ENCODE measurements around the gene USP2.

The USP2 gene

GRCh38 chr11:119310682-119311052, 70.8 kb downstream of the USP2 start:
- Histone ChIP-seq H3K27ac (ENCODE audit: low read depth, low read length) (no peak overlapping the region), H3K4me3 (ENCODE audit: insufficient read depth, low read length, poor library complexity, severe bottlenecking) (no peak overlapping the region), H3K79me2 (ENCODE audit: insufficient read depth, low read length) (no peaks in the 10 kb centered on the region), H3K9me2 (replicated peaks; ENCODE audit: insufficient read depth, low read length) (no peaks in the 10 kb centered on the region), H3F3A (ENCODE audit: insufficient read depth) (no peaks in the 10 kb centered on the region), H3K9ac (ENCODE audit: low read length) (no peak overlapping the region), H4K20me1 (ENCODE audit: low read depth, low read length) (no peaks in the 10 kb centered on the region), H3K36me3 (ENCODE audit: low read length) (no peaks in the 10 kb centered on the region; the same call in 1 of the 2 replicates), H3K4me2 (ENCODE audit: low read depth, low read length, poor library complexity, severe bottlenecking) (no peak overlapping the region), H3K27me3 (ENCODE audit: low read length) (no peaks in the 10 kb centered on the region), H3K9me3 (ENCODE audit: insufficient read depth, low read length) (no peaks in the 10 kb centered on the region), H2AFZ (ENCODE audit: low read depth, low read length, severe bottlenecking) (no peak overlapping the region)
- no peak for TF ChIP-seq EZH2phosphoT487 (conservative IDR thresholded peaks at IDR 0.05; ENCODE audit: low read length)
- TF ChIP-seq, protein P1, sequence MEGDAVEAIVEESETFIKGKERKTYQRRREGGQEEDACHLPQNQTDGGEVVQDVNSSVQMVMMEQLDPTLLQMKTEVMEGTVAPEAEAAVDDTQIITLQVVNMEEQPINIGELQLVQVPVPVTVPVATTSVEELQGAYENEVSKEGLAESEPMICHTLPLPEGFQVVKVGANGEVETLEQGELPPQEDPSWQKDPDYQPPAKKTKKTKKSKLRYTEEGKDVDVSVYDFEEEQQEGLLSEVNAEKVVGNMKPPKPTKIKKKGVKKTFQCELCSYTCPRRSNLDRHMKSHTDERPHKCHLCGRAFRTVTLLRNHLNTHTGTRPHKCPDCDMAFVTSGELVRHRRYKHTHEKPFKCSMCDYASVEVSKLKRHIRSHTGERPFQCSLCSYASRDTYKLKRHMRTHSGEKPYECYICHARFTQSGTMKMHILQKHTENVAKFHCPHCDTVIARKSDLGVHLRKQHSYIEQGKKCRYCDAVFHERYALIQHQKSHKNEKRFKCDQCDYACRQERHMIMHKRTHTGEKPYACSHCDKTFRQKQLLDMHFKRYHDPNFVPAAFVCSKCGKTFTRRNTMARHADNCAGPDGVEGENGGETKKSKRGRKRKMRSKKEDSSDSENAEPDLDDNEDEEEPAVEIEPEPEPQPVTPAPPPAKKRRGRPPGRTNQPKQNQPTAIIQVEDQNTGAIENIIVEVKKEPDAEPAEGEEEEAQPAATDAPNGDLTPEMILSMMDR (IDR thresholded peaks at IDR 0.05; ENCODE audit: insufficient read depth, low read length, poor library complexity, severe bottlenecking) = no peak

GRCh38 chr11:119309953-119310681, 71.4 kb downstream of the USP2 start:
- TF ChIP-seq, protein P1 (IDR thresholded peaks at IDR 0.05; ENCODE audit: insufficient read depth, low read length, poor library complexity, severe bottlenecking) = no peak
- no peak for TF ChIP-seq EZH2phosphoT487 (conservative IDR thresholded peaks at IDR 0.05; ENCODE audit: low read length)
- Histone ChIP-seq H3K9me3 (ENCODE audit: insufficient read depth, low read length) (no peaks in the 10 kb centered on the region), H3K27ac (ENCODE audit: low read depth, low read length) (no peak overlapping the region), H3K4me3 (ENCODE audit: insufficient read depth, low read length, poor library complexity, severe bottlenecking) (no peak overlapping the region), H3K27me3 (ENCODE audit: low read length) (no peaks in the 10 kb centered on the region), H3K79me2 (ENCODE audit: insufficient read depth, low read length) (no peaks in the 10 kb centered on the region), H3K4me2 (ENCODE audit: low read depth, low read length, poor library complexity, severe bottlenecking) (no peak overlapping the region), H3F3A (ENCODE audit: insufficient read depth) (no peaks in the 10 kb centered on the region), H3K9me2 (replicated peaks; ENCODE audit: insufficient read depth, low read length) (no peaks in the 10 kb centered on the region), H3K36me3 (ENCODE audit: low read length) (no peaks in the 10 kb centered on the region; the same call in 1 of the 2 replicates), H3K9ac (ENCODE audit: low read length) (no peak overlapping the region), H4K20me1 (ENCODE audit: low read depth, low read length) (no peaks in the 10 kb centered on the region), H2AFZ (ENCODE audit: low read depth, low read length, severe bottlenecking) (no peak overlapping the region)

- H3K9me3 ChIP-seq (ENCODE audit: insufficient read depth, low read length) = no peaks in the 10 kb centered on the region
These were observed 72.1 kb downstream of the USP2 start for GRCh38 chr11:119309411-119309810.

More at GRCh38 chr11:119309411-119309810, 72.1 kb downstream of the USP2 start:
- Histone ChIP-seq H2AFZ (ENCODE audit: low read depth, low read length, severe bottlenecking) (no peak overlapping the region), H3K27ac (ENCODE audit: low read depth, low read length) (no peak overlapping the region), H3K9ac (ENCODE audit: low read length) (no peak overlapping the region), H3K36me3 (ENCODE audit: low read length) (no peaks in the 10 kb centered on the region; the same call in 1 of the 2 replicates), H3K4me2 (ENCODE audit: low read depth, low read length, poor library complexity, severe bottlenecking) (no peak overlapping the region), H3K9me2 (replicated peaks; ENCODE audit: insufficient read depth, low read length) (no peaks in the 10 kb centered on the region), H3K79me2 (ENCODE audit: insufficient read depth, low read length) (no peaks in the 10 kb centered on the region), H3K27me3 (ENCODE audit: low read length) (no peaks in the 10 kb centered on the region), H4K20me1 (ENCODE audit: low read depth, low read length) (no peaks in the 10 kb centered on the region), H3F3A (ENCODE audit: insufficient read depth) (no peaks in the 10 kb centered on the region), H3K4me3 (ENCODE audit: insufficient read depth, low read length, poor library complexity, severe bottlenecking) (no peak overlapping the region)
- no peak for TF ChIP-seq EZH2phosphoT487 (conservative IDR thresholded peaks at IDR 0.05; ENCODE audit: low read length)
- TF ChIP-seq, protein P1 (IDR thresholded peaks at IDR 0.05; ENCODE audit: insufficient read depth, low read length, poor library complexity, severe bottlenecking) = no peak
